IPS DF 4.7 (cell line): ENCODE results near the gene NRXN3.

Experiments
- DNase-seq: peaks from one replicate; pipeline ENCODE4 v3.0.0-alpha.2; 2013; ENCODE audit warnings: low spot score; ENCODE audit errors: extremely low read depth

NRXN3 gene

GRCh38 chr14:79568594-79568993 lies 1398.4 kb downstream of the NRXN3 start:
- DNase-seq: no peak

- DNase-seq: no peak
Observed at GRCh38 chr14:79569072-79569471, 1398.9 kb downstream of the NRXN3 start.

GRCh38 chr14:79570648-79571047 lies 1400.5 kb downstream of the NRXN3 start:
- DNase-seq: no peak

- no peak for DNase-seq
Observed at GRCh38 chr14:79571366-79571765, 1401.2 kb downstream of the NRXN3 start.

GRCh38 chr14:79573486-79573885 lies 1403.3 kb downstream of the NRXN3 start:
- no peak for DNase-seq

- no peak for DNase-seq
Observed at GRCh38 chr14:79575032-79575431, 1404.9 kb downstream of the NRXN3 start.

- DNase-seq: no peak
Observed at GRCh38 chr14:79576424-79576823, 1406.3 kb downstream of the NRXN3 start.

GRCh38 chr14:79578470-79578869 lies 1408.3 kb downstream of the NRXN3 start:
- no peak for DNase-seq

GRCh38 chr14:79580414-79580813 lies 1410.2 kb downstream of the NRXN3 start:
- no peak for DNase-seq

GRCh38 chr14:79580906-79581305 lies 1410.7 kb downstream of the NRXN3 start:
- DNase-seq: no peak

- DNase-seq: no peak
Observed at GRCh38 chr14:79581912-79582576, 1411.9 kb downstream of the NRXN3 start.

GRCh38 chr14:79583738-79584408 lies 1413.7 kb downstream of the NRXN3 start:
- DNase-seq: no peak

GRCh38 chr14:79584679-79585078 lies 1414.5 kb downstream of the NRXN3 start:
- DNase-seq: no peak

GRCh38 chr14:79585845-79586244 lies 1415.7 kb downstream of the NRXN3 start:
- DNase-seq: no peak

GRCh38 chr14:79586416-79586815 lies 1416.2 kb downstream of the NRXN3 start:
- no peak for DNase-seq

- no peak for DNase-seq
Observed at GRCh38 chr14:79586989-79587598, 1416.9 kb downstream of the NRXN3 start.

- DNase-seq: no peak
Observed at GRCh38 chr14:79587875-79588274, 1417.7 kb downstream of the NRXN3 start.

- no peak for DNase-seq
Observed at GRCh38 chr14:79588398-79588797, 1418.2 kb downstream of the NRXN3 start.

GRCh38 chr14:79596551-79596950 lies 1426.4 kb downstream of the NRXN3 start:
- DNase-seq: no peak

- no peak for DNase-seq
Observed at GRCh38 chr14:79597566-79597965, 1427.4 kb downstream of the NRXN3 start.

- no peak for DNase-seq
Observed at GRCh38 chr14:79598339-79598738, 1428.2 kb downstream of the NRXN3 start.

GRCh38 chr14:79599239-79599638 lies 1429.1 kb downstream of the NRXN3 start:
- no peak for DNase-seq

GRCh38 chr14:79600406-79600805 lies 1430.2 kb downstream of the NRXN3 start:
- DNase-seq: no peak
